ENCODE results near the gene INHBC. TPM values are rescaled to one million over a fixed set of nuclear protein-coding genes. Genes with fewer than 3 reads are reported as not detected.
"Not testable (repeated sequence)": the region's sequence is repeated elsewhere in the genome, so short reads cannot be mapped to it uniquely, and the experiment has no call there.

Gene INHBC
- polyA plus RNA-seq, 1 of the 3 experiments (the other 2 are of a cell fraction): 0.08 TPM

DNA sequence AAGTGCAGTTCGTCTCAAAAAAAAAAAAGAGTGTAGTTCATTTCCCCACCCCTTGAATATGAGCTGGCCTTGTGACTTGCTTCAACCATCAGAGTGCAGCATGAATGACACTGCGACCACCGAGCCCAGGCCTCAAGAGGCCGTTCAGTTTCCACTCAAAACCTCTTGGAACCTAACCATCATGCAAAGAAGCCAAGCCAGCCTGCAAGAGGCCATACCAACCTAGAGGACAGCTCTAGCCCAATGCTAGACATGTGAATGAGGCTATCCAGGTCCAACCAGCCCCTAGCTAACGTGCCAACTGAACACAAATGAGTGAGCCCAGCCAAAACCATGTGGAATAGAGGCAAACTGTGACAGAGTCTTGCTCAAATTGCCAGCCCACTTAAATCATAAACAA lies 33.4 kb upstream of the INHBC start (continued):
- no peak for TF ChIP-seq RFX5 (IDR thresholded peaks at IDR 0.05; ENCODE audit: low read length)
- no peak for TF ChIP-seq GABPA (IDR thresholded peaks at IDR 0.05; ENCODE audit: low read depth)
- TF ChIP-seq POLR2AphosphoS5 (IDR thresholded peaks at IDR 0.05; ENCODE audit: low read depth, low read length): no peak
- TF ChIP-seq MXI1 (IDR thresholded peaks at IDR 0.05; ENCODE audit: low read depth, low read length): no peak
- no peak for TF ChIP-seq RAD21 (IDR thresholded peaks at IDR 0.05; ENCODE audit: low read length)

DNA sequence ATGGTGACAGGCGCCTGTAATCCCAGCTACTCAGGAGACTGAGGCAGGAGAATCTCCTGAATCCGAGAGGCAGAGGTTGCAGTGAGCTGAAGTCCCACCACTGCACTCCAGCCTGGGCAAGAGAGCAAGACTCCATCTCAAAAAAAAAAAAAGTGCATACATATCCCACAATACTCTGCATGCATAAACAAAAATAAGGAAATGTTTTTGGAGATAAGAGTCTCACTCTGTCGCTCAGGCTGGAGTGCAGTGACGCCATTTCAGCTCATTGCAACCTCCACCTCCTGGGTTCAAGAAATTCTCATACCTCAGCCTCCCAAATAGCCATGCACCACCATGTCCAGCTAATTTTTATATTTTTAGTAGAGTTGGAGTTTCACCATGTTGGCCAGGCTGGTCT lies 32.4 kb upstream of the INHBC start:
- 96% methylated on average over 4 of the region's 4 CpGs for WGBS (ENCODE audit: low lambda C conversion rate)
- peaks cover 34% of the 10 kb centered on the region for H3K79me2 ChIP-seq (ENCODE audit: insufficient read depth)
- POLR2A ChIA-PET; H3K9ac ChIP-seq; H3K36me3 ChIP-seq (replicated peaks in 1 of 2; ENCODE audit: control insufficient read depth in 1 of 2, insufficient read depth in 2 of 2, low read length in 1 of 2); H3K9me2 ChIP-seq; H3K4me3 ChIP-seq (ENCODE audit: low read depth in 2 of 2, low read length in 1 of 2); H3K9me3 ChIP-seq; H3K27me3 ChIP-seq (ENCODE audit: insufficient read depth); H3F3A ChIP-seq (replicated peaks; ENCODE audit: insufficient read depth); H4K20me1 ChIP-seq (ENCODE audit: insufficient read depth); H3K4me1 ChIP-seq (ENCODE audit: control insufficient read depth in 1 of 2, insufficient read depth in 2 of 2, low read depth in 1 of 2, low read length in 1 of 2); H3K27ac ChIP-seq (ENCODE audit: low read depth in 2 of 2, low read length in 1 of 2); H2AFZ ChIP-seq (ENCODE audit: low read depth); DNase-seq; H3K4me2 ChIP-seq: not testable (repeated sequence)
- CTCF ChIA-PET: interaction anchor here (1.3 to 2.7 kb wide), 3 partner anchors 18 to 163 kb away, joined by 3 to 11 read pairs (median 3); no protein-coding TSS in a partner anchor

DNA sequence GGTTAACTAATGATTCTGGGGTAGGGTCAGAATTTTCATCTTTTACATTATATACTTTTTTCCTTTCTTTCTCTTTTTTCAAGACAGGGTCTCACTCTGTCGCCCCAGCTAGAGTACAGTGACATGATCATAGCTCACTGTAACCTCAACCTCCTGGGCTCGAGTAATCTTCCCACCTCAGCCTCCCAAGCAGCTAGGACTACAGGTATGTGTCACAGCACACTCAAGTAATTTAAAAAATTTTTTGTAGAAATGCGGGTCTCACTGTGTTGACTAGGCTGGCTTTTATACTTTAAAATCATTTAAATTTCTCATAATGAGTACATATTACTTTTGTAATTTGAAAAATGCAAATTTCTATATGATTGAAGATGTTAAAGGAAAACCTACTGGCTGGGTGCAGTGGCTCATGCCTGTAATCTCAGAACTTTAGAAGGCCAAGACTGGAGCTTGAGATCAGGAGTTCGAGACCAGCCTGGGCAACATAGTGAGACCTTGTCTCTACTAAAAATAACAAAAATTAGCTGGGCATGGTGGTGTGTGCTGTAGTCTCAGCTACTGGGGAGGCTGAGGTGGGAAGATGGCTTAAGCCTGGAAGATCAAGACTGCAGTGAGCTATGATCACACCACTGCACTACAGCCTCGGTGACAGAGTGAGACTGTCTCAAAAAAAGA lies 29.5 kb upstream of the INHBC start:
- TF ChIP-seq, protein P1, sequence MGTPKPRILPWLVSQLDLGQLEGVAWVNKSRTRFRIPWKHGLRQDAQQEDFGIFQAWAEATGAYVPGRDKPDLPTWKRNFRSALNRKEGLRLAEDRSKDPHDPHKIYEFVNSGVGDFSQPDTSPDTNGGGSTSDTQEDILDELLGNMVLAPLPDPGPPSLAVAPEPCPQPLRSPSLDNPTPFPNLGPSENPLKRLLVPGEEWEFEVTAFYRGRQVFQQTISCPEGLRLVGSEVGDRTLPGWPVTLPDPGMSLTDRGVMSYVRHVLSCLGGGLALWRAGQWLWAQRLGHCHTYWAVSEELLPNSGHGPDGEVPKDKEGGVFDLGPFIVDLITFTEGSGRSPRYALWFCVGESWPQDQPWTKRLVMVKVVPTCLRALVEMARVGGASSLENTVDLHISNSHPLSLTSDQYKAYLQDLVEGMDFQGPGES (IDR thresholded peaks at IDR 0.05; ENCODE audit: low read depth, low read length): no peak
- TF ChIP-seq YY1 (IDR thresholded peaks at IDR 0.05; ENCODE audit: low read depth): no peak
- TF ChIP-seq, protein P2, sequence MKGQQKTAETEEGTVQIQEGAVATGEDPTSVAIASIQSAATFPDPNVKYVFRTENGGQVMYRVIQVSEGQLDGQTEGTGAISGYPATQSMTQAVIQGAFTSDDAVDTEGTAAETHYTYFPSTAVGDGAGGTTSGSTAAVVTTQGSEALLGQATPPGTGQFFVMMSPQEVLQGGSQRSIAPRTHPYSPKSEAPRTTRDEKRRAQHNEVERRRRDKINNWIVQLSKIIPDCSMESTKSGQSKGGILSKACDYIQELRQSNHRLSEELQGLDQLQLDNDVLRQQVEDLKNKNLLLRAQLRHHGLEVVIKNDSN (IDR thresholded peaks at IDR 0.05; ENCODE audit: borderline replicate concordance, low read depth): no peak
- TF ChIP-seq SMC3 (IDR thresholded peaks at IDR 0.05; ENCODE audit: low read depth, low read length): no peak
- TF ChIP-seq GABPA (IDR thresholded peaks at IDR 0.05; ENCODE audit: low read depth): no peak
- peaks cover 55% of the 10 kb centered on the region for H3K79me2 ChIP-seq (ENCODE audit: insufficient read depth)

More for the DNA sequence above, 29.5 kb upstream of the INHBC start:
- Histone ChIP-seq H3K4me1 (ENCODE audit: control insufficient read depth in 1 of 2, insufficient read depth in 2 of 2, low read depth in 1 of 2, low read length in 1 of 2) (no peaks in the 10 kb centered on the region; a peak in 1 of 4 replicates), H3K27me3 (ENCODE audit: insufficient read depth) (no peaks in the 10 kb centered on the region), H3K36me3 (replicated peaks in 1 of 2; ENCODE audit: control insufficient read depth in 1 of 2, insufficient read depth in 2 of 2, low read length in 1 of 2) (no peaks in the 10 kb centered on the region), H3K4me2 (no peak overlapping the region), H3K27ac (ENCODE audit: low read depth in 2 of 2, low read length in 1 of 2) (no peak overlapping the region), H3K9me3 (no peaks in the 10 kb centered on the region), H3K4me3 (ENCODE audit: low read depth in 2 of 2, low read length in 1 of 2) (no peak overlapping the region), H4K20me1 (ENCODE audit: insufficient read depth) (no peaks in the 10 kb centered on the region), H3K9ac (no peak overlapping the region), H3K9me2 (no peaks in the 10 kb centered on the region), H3F3A (replicated peaks; ENCODE audit: insufficient read depth) (peaks cover 4% of the 10 kb centered on the region), H2AFZ (ENCODE audit: low read depth) (no peak overlapping the region)
- no peak for DNase-seq
- 98% methylated on average over 5 of the region's 5 CpGs for WGBS (ENCODE audit: low lambda C conversion rate)
- ChIA-PET CTCF (interaction anchor here (0.7 to 1.1 kb wide), 3 partner anchors 8 to 50 kb away, joined by 3 to 4 read pairs (median 3); partner anchors contain the start of gene INHBE), POLR2A (no interaction called here)
